SKM-1 treated with dmso at 0.1 percent for 144 hours (cell line): ENCODE measurements around the gene TSSK2.
"Not testable (repeated sequence)": the region's sequence is repeated elsewhere in the genome, so short reads cannot be mapped to it uniquely, and the experiment has no call there.

Experiments used
- DNase-seq: peaks from one replicate; lab custom pipeline; 2025; ENCODE audit not compliant: unreplicated experiment; lab: John Stamatoyannopoulos, UW

The TSSK2 gene

GRCh38 chr22:19138217-19139000 lies 7.3 kb downstream of the TSSK2 start:
- DNase-seq = no peak

GRCh38 chr22:19139001-19139356 lies 7.9 kb downstream of the TSSK2 start:
- no peak for DNase-seq

- DNase-seq = no peak
These were observed 8.9 kb downstream of the TSSK2 start for GRCh38 chr22:19139974-19140373.

- no peak for DNase-seq
These were observed 11.3 kb downstream of the TSSK2 start for GRCh38 chr22:19142394-19142793.

- no peak for DNase-seq
These were observed 12.1 kb downstream of the TSSK2 start for GRCh38 chr22:19143212-19143611.

- no peak for DNase-seq
These were observed 12.9 kb downstream of the TSSK2 start for GRCh38 chr22:19143967-19144400.

GRCh38 chr22:19146215-19146968 lies 15.3 kb downstream of the TSSK2 start:
- no peak for DNase-seq

GRCh38 chr22:19147195-19147780 lies 16.2 kb downstream of the TSSK2 start:
- DNase-seq = no peak

- no peak for DNase-seq
These were observed 17.4 kb downstream of the TSSK2 start for GRCh38 chr22:19148417-19149046.

- no peak for DNase-seq
These were observed 18.2 kb downstream of the TSSK2 start for GRCh38 chr22:19149047-19149883.

- no peak for DNase-seq
These were observed 18.9 kb downstream of the TSSK2 start, which contains the start of gene GSC2 for GRCh38 chr22:19149991-19150390. GSC2 (minus strand) TSS chr22:19150292; CDS start chr22:19150283, 9 bp downstream.

GRCh38 chr22:19150482-19151328 lies 19.6 kb downstream of the TSSK2 start:
- no peak for DNase-seq

- DNase-seq = no peak
These were observed 20.5 kb downstream of the TSSK2 start for GRCh38 chr22:19151329-19152191.

GRCh38 chr22:19152942-19153883 lies 22.1 kb downstream of the TSSK2 start:
- DNase-seq = no peak

- DNase-seq = not testable (repeated sequence)
These were observed 25.0 kb downstream of the TSSK2 start for GRCh38 chr22:19156109-19156508.

- not testable (repeated sequence) for DNase-seq
These were observed 27.5 kb downstream of the TSSK2 start for GRCh38 chr22:19158649-19159048.

- DNase-seq = no peak
These were observed 33.3 kb downstream of the TSSK2 start for GRCh38 chr22:19164425-19164824.

- no peak for DNase-seq
These were observed 35.3 kb downstream of the TSSK2 start for GRCh38 chr22:19166421-19166820.
